Ovary (tissue), 3 donors: ENCODE measurements around the gene SUGP1.
"Not testable (repeated sequence)": the region's sequence is repeated elsewhere in the genome, so short reads cannot be mapped to it uniquely, and the experiment has no call there.

Source experiments
- EP300 ChIP-seq: sonication (generic); formaldehyde crosslinking; IDR thresholded peaks from one replicate; pipeline ENCODE4 v1.6.1; 2017; ENCODE audit warnings: antibody characterized with exemption
- POLR2A ChIP-seq: fragments of 450-650 bp; IDR thresholded peaks from one replicate; pipeline ENCODE4 v1.6.1; 2017; ENCODE audit warnings: antibody characterized with exemption, mild to moderate bottlenecking, moderate library complexity
- TF ChIP-seq, protein P1 (sequence below), 3 donors: fragments of 450-650 bp in 2 of 3; fragments of 200-600 bp in 1 of 3; IDR thresholded peaks; one replicate each; pipeline versions ENCODE4 v1.5.1 to v1.8.0; 2016 to 2022; ENCODE audit warnings: antibody characterized with exemption in 3 of 3, mild to moderate bottlenecking in 1 of 3
- donor health status: DM: no; HTN: no; CAD: no.

- TF ChIP-seq, protein P1, sequence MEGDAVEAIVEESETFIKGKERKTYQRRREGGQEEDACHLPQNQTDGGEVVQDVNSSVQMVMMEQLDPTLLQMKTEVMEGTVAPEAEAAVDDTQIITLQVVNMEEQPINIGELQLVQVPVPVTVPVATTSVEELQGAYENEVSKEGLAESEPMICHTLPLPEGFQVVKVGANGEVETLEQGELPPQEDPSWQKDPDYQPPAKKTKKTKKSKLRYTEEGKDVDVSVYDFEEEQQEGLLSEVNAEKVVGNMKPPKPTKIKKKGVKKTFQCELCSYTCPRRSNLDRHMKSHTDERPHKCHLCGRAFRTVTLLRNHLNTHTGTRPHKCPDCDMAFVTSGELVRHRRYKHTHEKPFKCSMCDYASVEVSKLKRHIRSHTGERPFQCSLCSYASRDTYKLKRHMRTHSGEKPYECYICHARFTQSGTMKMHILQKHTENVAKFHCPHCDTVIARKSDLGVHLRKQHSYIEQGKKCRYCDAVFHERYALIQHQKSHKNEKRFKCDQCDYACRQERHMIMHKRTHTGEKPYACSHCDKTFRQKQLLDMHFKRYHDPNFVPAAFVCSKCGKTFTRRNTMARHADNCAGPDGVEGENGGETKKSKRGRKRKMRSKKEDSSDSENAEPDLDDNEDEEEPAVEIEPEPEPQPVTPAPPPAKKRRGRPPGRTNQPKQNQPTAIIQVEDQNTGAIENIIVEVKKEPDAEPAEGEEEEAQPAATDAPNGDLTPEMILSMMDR (IDR thresholded peaks at IDR 0.05), result not testable (repeated sequence)
- TF ChIP-seq POLR2A, EP300: not testable (repeated sequence)
Observed at GRCh38 chr19:19253409-19253808, 66.9 kb downstream of the SUGP1 start.
